ENCODE measurements around the gene ARHGAP24.

DNA sequence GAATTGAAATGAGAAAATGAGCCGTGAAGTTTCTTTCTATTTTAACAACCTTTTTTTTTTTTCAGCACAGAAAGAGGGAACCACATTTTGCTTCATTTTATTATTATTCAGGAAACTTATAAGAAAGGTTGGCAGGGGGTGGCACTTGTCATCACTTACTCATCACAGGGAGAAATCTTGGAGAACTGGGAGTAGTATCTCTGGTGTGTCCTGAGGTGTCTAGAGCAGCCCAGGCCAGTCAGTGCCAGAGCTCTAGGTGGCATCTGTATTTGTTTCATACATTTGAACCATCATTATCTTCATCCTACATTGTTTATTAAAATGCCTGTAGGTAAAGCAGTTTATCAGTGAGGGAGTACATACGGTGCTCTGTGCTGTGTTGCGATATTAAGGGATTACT, 43.8 kb upstream of the ARHGAP24 start:
- no peak for TF ChIP-seq POLR2A (IDR thresholded peaks at IDR 0.05)
- TF ChIP-seq, protein P1, sequence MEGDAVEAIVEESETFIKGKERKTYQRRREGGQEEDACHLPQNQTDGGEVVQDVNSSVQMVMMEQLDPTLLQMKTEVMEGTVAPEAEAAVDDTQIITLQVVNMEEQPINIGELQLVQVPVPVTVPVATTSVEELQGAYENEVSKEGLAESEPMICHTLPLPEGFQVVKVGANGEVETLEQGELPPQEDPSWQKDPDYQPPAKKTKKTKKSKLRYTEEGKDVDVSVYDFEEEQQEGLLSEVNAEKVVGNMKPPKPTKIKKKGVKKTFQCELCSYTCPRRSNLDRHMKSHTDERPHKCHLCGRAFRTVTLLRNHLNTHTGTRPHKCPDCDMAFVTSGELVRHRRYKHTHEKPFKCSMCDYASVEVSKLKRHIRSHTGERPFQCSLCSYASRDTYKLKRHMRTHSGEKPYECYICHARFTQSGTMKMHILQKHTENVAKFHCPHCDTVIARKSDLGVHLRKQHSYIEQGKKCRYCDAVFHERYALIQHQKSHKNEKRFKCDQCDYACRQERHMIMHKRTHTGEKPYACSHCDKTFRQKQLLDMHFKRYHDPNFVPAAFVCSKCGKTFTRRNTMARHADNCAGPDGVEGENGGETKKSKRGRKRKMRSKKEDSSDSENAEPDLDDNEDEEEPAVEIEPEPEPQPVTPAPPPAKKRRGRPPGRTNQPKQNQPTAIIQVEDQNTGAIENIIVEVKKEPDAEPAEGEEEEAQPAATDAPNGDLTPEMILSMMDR (IDR thresholded peaks at IDR 0.05), result no peak
